K562 (cell line): Measurements from ENCODE around the gene RTL1. TPM values are rescaled to one million over a fixed set of nuclear protein-coding genes. Genes with fewer than 3 reads are reported as not detected.

Source experiments
- ATAC-seq: fragments of 200-7000 bp; cut with Tn5 transposase; 3 replicates; pipeline ENCODE4 v1.9.1; 2020; ENCODE audit warnings: moderate library complexity
- BruUV-seq: library from RNA; stranded (reverse); fragments of 400-500 nt; replicated peaks from 2 replicates; lab custom pipeline; 2021; lab: Mats Ljungman, UMichigan
- CTCF ChIA-PET: fragments of 300-600 bp; formaldehyde crosslinking; extraction: SDS; loops from one replicate; lab custom pipeline; 2021; ENCODE audit warnings: low intra/inter-chr PET ratio; lab: Yijun Ruan, JAX
- POLR2A ChIA-PET: fragments of 300-600, 350-650 bp; sonication (Branson Sonifier 250); formaldehyde crosslinking; extraction: SDS; loops from one replicate; lab custom pipeline; 2021; ENCODE audit warnings: antibody characterized with exemption, inconsistent platforms; lab: Yijun Ruan, JAX
- DNase-seq, 4 experiments: peaks; one replicate each; pipeline versions ENCODE4 v3.0.0 to v3.0.0-alpha.2; 2011 to 2018; ENCODE audit warnings: low spot score in 3 of 4, mixed read lengths in 3 of 4; ENCODE audit errors: extremely low read depth in 1 of 4
- FAIRE-seq: peaks from 2 replicates; lab custom pipeline; 2011; peaks lifted over from hg19 to GRCh38; lab: Jason Lieb, UNC
- H2AFZ ChIP-seq: 2 replicates; pipeline ENCODE4 v1.6.0; 2011; ENCODE audit warnings: low read depth, low read length, control low read depth, inconsistent platforms
- H3K27ac ChIP-seq: fragments of 200-600 bp; 3 replicates; pipeline ENCODE4 v1.8.0; 2011; ENCODE audit warnings: low read depth, mild to moderate bottlenecking, control low read depth, inconsistent platforms, low read length, moderate library complexity, mixed read lengths; ENCODE audit errors: extremely low read depth
- H3K27me3 ChIP-seq, 2 experiments: fragments of 300-600 bp in 1 of 2; 2 replicates in 1 of 2; 3 replicates in 1 of 2; pipeline versions ENCODE4 v1.6.0 to v1.8.0; 2011; ENCODE audit warnings: inconsistent platforms in 2 of 2, low read length in 2 of 2, mild to moderate bottlenecking in 1 of 2, mixed read lengths in 1 of 2, moderate library complexity in 1 of 2; ENCODE audit not compliant: control insufficient read depth in 2 of 2, insufficient read depth in 2 of 2
- H3K36me3 ChIP-seq: fragments of 300-600 bp; 3 replicates; pipeline ENCODE4 v1.8.0; 2011; ENCODE audit warnings: mild to moderate bottlenecking, low read length, inconsistent platforms; ENCODE audit not compliant: control insufficient read depth, insufficient read depth
- H3K4me1 ChIP-seq, 2 experiments: fragments of 200-600 bp in 1 of 2; replicated peaks in 1 of 2; 2 replicates in 1 of 2; 3 replicates in 1 of 2; pipeline versions ENCODE4 v1.5.1 to v1.8.0; 2011; ENCODE audit warnings: inconsistent platforms in 2 of 2, low read length in 2 of 2, mild to moderate bottlenecking in 1 of 2, mixed read lengths in 1 of 2, moderate library complexity in 1 of 2; ENCODE audit not compliant: control insufficient read depth in 2 of 2, insufficient read depth in 2 of 2
- H3K4me2 ChIP-seq: 2 replicates; pipeline ENCODE4 v1.6.1; 2011; ENCODE audit warnings: low read length, control low read depth, inconsistent platforms, mixed read lengths; ENCODE audit not compliant: insufficient read depth
- H3K4me3 ChIP-seq: fragments of 200-600 bp; sonication (generic), shearing (Covaris generic); 2 replicates; pipeline ENCODE4 v1.5.1; 2016; ENCODE audit warnings: control low read depth, inconsistent platforms
- H3K79me2 ChIP-seq: fragments of 200-600 bp; 3 replicates; pipeline ENCODE4 v1.8.0; 2011; ENCODE audit warnings: low read length, inconsistent platforms; ENCODE audit not compliant: control insufficient read depth, insufficient read depth
- H3K9ac ChIP-seq, 2 experiments: 2 replicates each; pipeline versions ENCODE4 v1.6.0 to v1.6.1; 2011; ENCODE audit warnings: low read depth in 2 of 2, low read length in 2 of 2, control low read depth in 1 of 2, inconsistent platforms in 1 of 2, mild to moderate bottlenecking in 1 of 2, mixed read lengths in 1 of 2; ENCODE audit not compliant: insufficient read depth in 1 of 2
- H3K9me1 ChIP-seq: one replicate; pipeline ENCODE4 v1.6.0; 2011; ENCODE audit warnings: inconsistent platforms, mild to moderate bottlenecking, low read length, moderate library complexity; ENCODE audit not compliant: control insufficient read depth, insufficient read depth
- H3K9me3 ChIP-seq: replicated peaks from 2 replicates; pipeline ENCODE4 v1.5.1; 2011; ENCODE audit warnings: low read depth, low read length, inconsistent platforms; ENCODE audit not compliant: control insufficient read depth, insufficient read depth
- H4K20me1 ChIP-seq: replicated peaks from 2 replicates; pipeline ENCODE4 v1.6.1; 2011; ENCODE audit warnings: low read length, inconsistent platforms, mixed read lengths; ENCODE audit not compliant: control insufficient read depth, insufficient read depth
- CAMTA2 ChIP-seq: fragments of 250-450 bp; sonication (Bioruptor Pico); conservative IDR thresholded peaks from 2 replicates; pipeline ENCODE4 v1.5.1; 2022
- CSDE1 ChIP-seq, 2 experiments: fragments of 450-650 bp; IDR thresholded peaks; 2 replicates each; pipeline ENCODE4 v1.6.1; 2016; ENCODE audit warnings: mild to moderate bottlenecking in 1 of 2
- FOXJ3 ChIP-seq: sonication (generic); formaldehyde crosslinking; IDR thresholded peaks from 2 replicates; pipeline ENCODE4 v1.4.0; 2020; ENCODE audit warnings: mild to moderate bottlenecking, missing genetic modification reagents
- HMBOX1 ChIP-seq: sonication (generic); IDR thresholded peaks from 2 replicates; pipeline ENCODE4 v1.6.1; 2016
- HMGXB4 ChIP-seq: sonication (generic); formaldehyde crosslinking; IDR thresholded peaks from 2 replicates; pipeline ENCODE4 v1.8.1; 2023; ENCODE audit warnings: mild to moderate bottlenecking, missing genetic modification reagents
- HNRNPK ChIP-seq: fragments of 200-400 bp; formaldehyde crosslinking; IDR thresholded peaks from one replicate; pipeline ENCODE4 v1.6.1; 2018; ENCODE audit warnings: mild to moderate bottlenecking, low read depth, low read length; ENCODE audit not compliant: poor library complexity, severe bottlenecking
- POLR2AphosphoS2 ChIP-seq: IDR thresholded peaks from 2 replicates; pipeline ENCODE4 v1.6.1; 2012; ENCODE audit warnings: low read length, improper control_type of control experiment
- RBM15 ChIP-seq: fragments of 200-400 bp; formaldehyde crosslinking; IDR thresholded peaks from 2 replicates; pipeline ENCODE4 v1.6.1; 2018; ENCODE audit warnings: mild to moderate bottlenecking, low read length, moderate library complexity; ENCODE audit not compliant: insufficient read depth
- RBM39 ChIP-seq: fragments of 200-400 bp; formaldehyde crosslinking; optimal IDR thresholded peaks from 2 replicates; pipeline ENCODE3; 2018; ENCODE audit warnings: low read depth, low read length
- SAP30 ChIP-seq: fragments of 200-600 bp; sonication (generic); IDR thresholded peaks from 2 replicates; pipeline ENCODE4 v1.6.1; 2012; ENCODE audit warnings: borderline replicate concordance, low read depth, mild to moderate bottlenecking, moderate library complexity, low read length, control low read depth, inconsistent platforms; ENCODE audit not compliant: insufficient read depth, poor library complexity, severe bottlenecking
- SMARCA5 ChIP-seq: fragments of 450-650 bp; IDR thresholded peaks from 2 replicates; pipeline ENCODE4 v1.6.1; 2016
- SMARCE1 ChIP-seq: fragments of 450-650 bp; IDR thresholded peaks from 2 replicates; pipeline ENCODE4 v1.7.1; 2016; ENCODE audit warnings: mild to moderate bottlenecking
- SRSF7 ChIP-seq: fragments of 200-400 bp; formaldehyde crosslinking; optimal IDR thresholded peaks from 2 replicates; pipeline ENCODE3; 2017; ENCODE audit warnings: mild to moderate bottlenecking, low read depth, low read length
- UBTF ChIP-seq, 2 experiments: IDR thresholded peaks; 2 replicates each; pipeline ENCODE4 v1.6.1; 2012; ENCODE audit warnings: improper control_type of control experiment in 2 of 2, low read depth in 2 of 2, low read length in 2 of 2, borderline replicate concordance in 1 of 2
- WGBS: fragments of 100-300 bp; shearing (Covaris generic); methylation state at CpG from one replicate; pipeline ENCODE4 v1.1.6; 2016; ENCODE audit warnings: low coverage, mixed read lengths; ENCODE audit not compliant: insufficient coverage; ENCODE audit errors: missing lambda C conversion rate; 5-methylcytosine and 5-hydroxymethylcytosine counted together
- in situ Hi-C: fragments of 300-500 bp; cut with MboI; formaldehyde crosslinking; loops from 4 replicates; pipeline ENCODE4 v1.15.0; 2018; ENCODE audit warnings: inconsistent platforms, mixed read lengths
- intact Hi-C: fragments of 100-400 bp; cut with micrococcal nuclease; formaldehyde crosslinking; loops from 2 replicates; pipeline ENCODE4 v1.14.2; 2022
- polyA plus RNA-seq, 8 experiments: library from polyadenylated mRNA; depleted of rRNA in 4 of 8; stranded (reverse) in 5 of 8; unstranded in 3 of 8; fragments of >200 nt; fragmentation: Nextera tagmentation in 2 of 8; fragmentation: Illumina TruSeq in 1 of 8; extraction: Ambion mirVana in 2 of 8; extraction: Trizol in 1 of 8; gene quantifications; 2 replicates each; pipeline versions ENCODE4 v1.2.1 to v1.2.3, GENCODE V29; 2011 to 2014; ENCODE audit warnings: inconsistent platforms in 1 of 8, missing spikeins in 1 of 8
- total RNA-seq, 7 experiments: library from RNA; depleted of rRNA in 6 of 7; stranded (reverse); fragments of >200 nt in 6 of 7; fragmentation: Illumina TruSeq in 2 of 7; extraction: Trizol in 2 of 7; gene quantifications; 2 replicates each; pipeline versions ENCODE4 v1.2.1 to v1.2.3, GENCODE V29; 2011 to 2021; ENCODE audit warnings: low replicate concordance in 1 of 7

RTL1 gene
- total and polyA plus RNA-seq, 9 of the 15 experiments (the other 6 are each of a cell fraction or from before 2014, with no cell fraction given): not detected

- TF ChIP-seq HMGXB4 (CRISPR knock-in tag): no peak
- TF ChIP-seq CAMTA2 (CRISPR knock-in tag): no peak
Observed at GRCh38 chr14:100875126-100875525, 28.4 kb downstream of the RTL1 start (continued).

GRCh38 chr14:100874411-100875091, 29.0 kb downstream of the RTL1 start:
- BruUV-seq: no TSS peak
- H3K79me2 ChIP-seq: no peaks in the 10 kb centered on the region

More at GRCh38 chr14:100874411-100875091, 29.0 kb downstream of the RTL1 start:
- no peak for FAIRE-seq
- TF ChIP-seq RBM15 (no peak), SRSF7 (no peak), UBTF (IDR thresholded peaks at IDR 0.05; ENCODE audit: borderline replicate concordance in 1 of 2, low read depth in 2 of 2, low read length in 2 of 2) (no peak), HMBOX1 (no peak), FOXJ3 (no peak), SMARCA5 (no peak), HNRNPK (no peak), SMARCE1 (no peak), CSDE1 (IDR thresholded peaks at IDR 0.05) (no peak), POLR2AphosphoS2 (no peak), RBM39 (no peak), SAP30 (no peak)
- Histone ChIP-seq H3K4me2 (no peak overlapping the region), H3K27ac (no peak overlapping the region), H3K9me3 (0 out of 2 replicates have a peak, but pooled peaks cover 2% of the 10 kb centered on the region), H3K36me3 (no peaks in the 10 kb centered on the region), H2AFZ (no peak overlapping the region), H3K4me1 (peaks cover 9 to 16% of the 10 kb centered on the region in 2 experiments; a peak in 3 of 5 replicates), H3K4me3 (no peak overlapping the region), H3K9ac (no peak overlapping the region), H3K27me3 (no peaks in the 10 kb centered on the region), H3K9me1 (no peaks in the 10 kb centered on the region), H4K20me1 (no peaks in the 10 kb centered on the region)
- no peak for ATAC-seq
- in situ Hi-C loops (no loop called here), intact Hi-C loops (no loop called here)
- no peak for DNase-seq
- whole genome bisulfite sequencing: 47% methylated on average over 5 of the region's 21 CpGs
- ChIA-PET POLR2A (interaction anchor here (0.6 kb wide), 1 partner anchor 24 kb away, joined by 5 read pairs; no protein-coding TSS in a partner anchor), CTCF (no interaction called here)
